Stimulated activated CD4-positive, alpha-beta T cell treated with anti-CD3 and anti-CD28 coated beads, Interleukin-4, amount 100 ng/mL, for 24 hours (primary cell): Measurements from ENCODE around the gene IGLL5.

Experiments
- DNase-seq: peaks from one replicate; pipeline ENCODE4 v3.0.0-alpha.2; 2020

Gene IGLL5

GRCh38 chr22:22929381-22930221 is 42.0 kb downstream of the IGLL5 start:
- no peak for DNase-seq

GRCh38 chr22:22930222-22930497 is 42.5 kb downstream of the IGLL5 start:
- DNase-seq = no peak

- DNase-seq = no peak
These were observed 43.2 kb downstream of the IGLL5 start for GRCh38 chr22:22930571-22931556.

- DNase-seq = no peak
These were observed 44.1 kb downstream of the IGLL5 start for GRCh38 chr22:22931557-22932270.

GRCh38 chr22:22932512-22932941 is 44.9 kb downstream of the IGLL5 start:
- no peak for DNase-seq

GRCh38 chr22:22933100-22933806 is 45.6 kb downstream of the IGLL5 start:
- no peak for DNase-seq

GRCh38 chr22:22933807-22934542 is 46.4 kb downstream of the IGLL5 start:
- DNase-seq = no peak

GRCh38 chr22:22934543-22935055 is 47.0 kb downstream of the IGLL5 start:
- no peak for DNase-seq

- no peak for DNase-seq
These were observed 47.5 kb downstream of the IGLL5 start for GRCh38 chr22:22935056-22935545.

GRCh38 chr22:22935546-22936157 is 48.0 kb downstream of the IGLL5 start:
- no peak for DNase-seq

GRCh38 chr22:22936180-22936914 is 48.7 kb downstream of the IGLL5 start:
- DNase-seq = no peak

GRCh38 chr22:22936915-22937656 is 49.5 kb downstream of the IGLL5 start:
- DNase-seq = no peak

- no peak for DNase-seq
These were observed 50.4 kb downstream of the IGLL5 start for GRCh38 chr22:22937894-22938480.

- no peak for DNase-seq
These were observed 51.3 kb downstream of the IGLL5 start for GRCh38 chr22:22938672-22939587.

- DNase-seq = no peak
These were observed 52.2 kb downstream of the IGLL5 start for GRCh38 chr22:22939588-22940368.

- DNase-seq = no peak
These were observed 53.5 kb downstream of the IGLL5 start for GRCh38 chr22:22940961-22941605.
